NCI-H146 treated with DMSO at 0.1 percent for 48 hours (cell line): ENCODE results near the gene HOTAIR.

Source experiments
- DNase-seq: peaks from one replicate; lab custom pipeline; 2025; ENCODE audit not compliant: unreplicated experiment; lab: John Stamatoyannopoulos, UW

HOTAIR gene

DNA sequence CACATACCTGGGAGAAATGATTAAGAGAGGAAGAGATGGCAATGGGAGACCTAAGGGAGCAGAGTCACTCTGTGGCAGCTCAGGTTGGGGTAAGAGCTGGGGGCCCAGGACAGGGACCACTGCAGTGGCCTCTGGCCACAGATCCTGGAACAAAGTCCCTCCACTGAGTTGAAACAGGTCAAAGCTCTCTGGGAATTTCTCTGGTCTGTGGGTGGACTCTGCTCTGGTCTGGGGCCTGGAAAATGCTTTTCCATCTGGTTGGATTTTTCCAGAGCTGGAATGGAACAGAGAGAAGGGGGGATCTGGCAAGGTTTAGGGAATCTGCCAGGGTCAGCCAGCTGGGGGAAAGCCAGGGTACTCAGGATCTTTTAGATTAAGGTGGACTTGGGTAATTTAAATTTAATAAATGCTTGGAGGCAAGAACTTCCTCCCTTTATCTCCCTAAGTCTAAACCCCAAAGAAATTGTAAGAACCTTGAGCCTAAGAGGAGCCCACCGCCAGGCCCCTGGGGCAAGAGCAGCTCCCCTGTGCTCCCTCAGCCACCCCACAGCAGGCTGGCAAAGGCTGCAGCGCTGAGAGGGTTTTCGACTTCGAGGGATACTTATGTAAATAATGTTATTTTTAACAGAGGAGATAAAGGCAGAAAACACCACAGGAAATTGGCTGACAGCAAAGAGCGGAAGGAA is 13.9 kb upstream of the HOTAIR start:
- DNase-seq = no peak

DNA sequence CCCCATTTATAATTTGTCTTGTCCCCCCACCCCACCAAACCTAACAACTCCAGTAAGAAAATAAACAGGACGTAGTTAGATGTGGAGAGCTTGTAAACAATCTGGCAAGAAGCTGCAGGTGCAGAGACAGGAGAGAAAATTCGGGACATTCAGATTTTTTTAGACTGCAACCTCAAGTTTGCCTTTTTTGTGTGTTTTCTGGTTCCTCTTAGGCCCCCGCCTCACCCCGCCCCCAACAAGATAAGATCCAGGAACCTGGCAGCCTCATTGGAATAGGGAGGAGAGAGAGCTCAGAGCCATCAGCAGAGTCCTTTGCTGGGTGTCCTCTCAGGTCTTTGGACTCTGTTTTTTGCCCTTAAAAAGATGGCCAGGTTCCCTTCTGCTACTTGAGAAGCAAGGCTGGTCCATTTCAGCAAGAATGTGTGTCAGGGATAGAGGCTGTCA is 13.1 kb upstream of the HOTAIR start:
- no peak for DNase-seq

DNA sequence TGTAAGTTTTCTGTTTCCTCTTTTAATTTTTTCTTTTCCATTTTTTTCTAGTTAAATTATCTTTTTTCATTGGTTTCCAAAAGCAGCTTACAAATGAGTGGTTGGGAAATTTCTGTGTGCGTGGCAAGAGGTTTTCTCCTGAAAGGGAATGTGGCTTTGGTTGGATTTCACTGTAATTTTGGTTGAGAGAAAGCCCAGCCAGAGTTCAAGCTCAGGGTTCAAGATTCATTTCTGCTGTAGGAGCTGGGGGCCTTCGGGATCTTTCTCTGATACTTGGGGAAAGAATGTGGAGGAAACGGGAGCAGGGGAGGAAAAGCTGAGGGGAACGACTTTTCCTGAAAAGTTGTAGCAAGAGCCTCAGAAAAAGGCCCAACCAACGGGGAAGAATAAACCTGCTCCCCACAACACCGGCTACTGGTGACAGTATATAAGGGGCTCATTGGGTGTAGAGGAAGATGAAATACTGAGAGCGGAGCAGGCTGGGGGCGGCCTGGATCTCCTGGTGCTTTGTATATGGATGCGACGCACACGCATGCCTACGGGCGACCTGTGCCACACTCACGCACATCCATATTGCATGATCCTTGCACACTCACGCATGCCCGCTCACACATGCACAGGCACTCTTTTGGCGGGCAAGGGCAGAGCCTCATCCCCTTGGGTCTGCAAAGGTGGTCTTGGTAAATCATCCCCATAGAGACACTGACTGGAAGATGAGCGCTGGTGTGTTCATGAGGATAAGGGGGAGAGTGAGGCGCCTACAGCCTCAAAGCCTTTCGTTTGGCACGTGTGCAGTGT is 12.1 kb upstream of the HOTAIR start:
- no peak for DNase-seq

DNA sequence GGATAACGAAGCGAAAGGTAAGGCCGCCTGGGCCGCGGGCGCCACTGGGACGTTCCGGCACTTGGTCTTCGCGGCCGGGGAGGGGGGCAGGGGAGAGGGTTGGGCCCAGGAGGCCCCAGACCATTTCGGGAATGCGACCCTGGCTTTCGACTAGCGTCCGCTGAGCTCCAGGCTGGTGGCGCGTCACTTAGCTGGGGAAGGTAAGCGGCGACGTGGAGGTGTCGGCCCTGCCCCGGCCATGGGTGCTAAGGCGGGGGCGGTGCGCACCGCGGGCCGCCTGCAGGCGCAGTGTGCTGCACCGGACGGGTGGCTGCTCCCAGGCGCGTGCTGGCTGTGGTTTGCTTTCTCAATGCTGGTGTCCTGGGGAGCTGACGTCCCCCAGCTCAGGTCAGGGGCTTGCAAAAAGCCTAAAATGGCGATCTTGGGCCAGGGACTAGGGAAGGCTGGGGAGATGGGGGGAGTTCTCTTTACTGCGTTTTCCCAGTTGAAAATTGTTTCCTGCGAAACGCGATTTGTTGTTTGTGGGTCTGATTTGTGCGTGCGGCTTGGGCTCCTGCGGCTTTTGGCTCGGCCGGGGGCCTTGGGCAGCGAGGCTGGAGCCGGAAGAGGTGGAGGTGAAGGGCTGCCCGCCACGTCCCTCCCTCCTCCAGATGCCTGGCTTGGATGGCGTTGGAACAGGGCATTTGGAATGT is 11.4 kb upstream of the HOTAIR start:
- DNase-seq = no peak

DNA sequence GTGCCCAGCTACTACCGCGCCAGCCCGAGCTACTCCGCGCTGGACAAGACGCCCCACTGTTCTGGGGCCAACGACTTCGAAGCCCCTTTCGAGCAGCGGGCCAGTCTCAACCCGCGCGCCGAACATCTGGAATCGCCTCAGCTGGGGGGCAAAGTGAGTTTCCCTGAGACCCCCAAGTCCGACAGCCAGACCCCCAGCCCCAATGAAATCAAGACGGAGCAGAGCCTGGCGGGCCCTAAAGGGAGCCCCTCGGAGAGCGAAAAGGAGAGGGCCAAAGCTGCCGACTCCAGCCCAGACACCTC is 10.9 kb upstream of the HOTAIR start:
- DNase-seq = no peak

DNA sequence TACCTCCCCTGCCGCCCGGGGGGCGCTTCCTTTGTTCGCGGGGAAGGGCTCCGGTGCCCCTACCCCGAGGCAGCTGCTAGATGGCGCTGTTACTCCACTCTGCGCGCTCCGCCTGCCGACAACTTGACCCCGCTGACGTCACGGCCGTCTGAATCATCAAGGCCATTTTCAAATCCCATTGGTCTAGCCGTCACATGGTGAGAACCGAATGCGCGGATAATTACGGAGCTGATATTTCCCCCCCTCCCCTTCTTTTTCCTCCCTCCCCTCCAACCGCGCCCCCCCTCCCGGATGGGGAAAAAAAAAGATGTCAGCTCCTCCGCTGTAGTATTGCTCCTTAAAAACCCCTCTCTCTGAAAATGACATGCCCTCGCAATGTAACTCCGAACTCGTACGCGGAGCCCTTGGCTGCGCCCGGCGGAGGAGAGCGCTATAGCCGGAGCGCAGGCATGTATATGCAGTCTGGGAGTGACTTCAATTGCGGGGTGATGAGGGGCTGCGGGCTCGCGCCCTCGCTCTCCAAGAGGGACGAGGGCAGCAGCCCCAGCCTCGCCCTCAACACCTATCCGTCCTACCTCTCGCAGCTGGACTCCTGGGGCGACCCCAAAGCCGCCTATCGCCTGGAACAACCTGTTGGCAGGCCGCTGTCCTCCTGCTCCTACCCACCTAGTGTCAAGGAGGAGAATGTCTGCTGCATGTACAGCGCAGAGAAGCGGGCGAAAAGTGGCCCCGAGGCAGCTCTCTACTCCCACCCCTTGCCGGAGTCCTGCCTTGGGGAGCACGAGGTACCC is 10.3 kb upstream of the HOTAIR start, which contains the start of gene HOXC10:
TSS of gene HOXC10 (plus strand) at position 246 of the 791 bp plus-strand sequence. CDS start at position 360, 114 bp downstream.
- no peak for DNase-seq

DNA sequence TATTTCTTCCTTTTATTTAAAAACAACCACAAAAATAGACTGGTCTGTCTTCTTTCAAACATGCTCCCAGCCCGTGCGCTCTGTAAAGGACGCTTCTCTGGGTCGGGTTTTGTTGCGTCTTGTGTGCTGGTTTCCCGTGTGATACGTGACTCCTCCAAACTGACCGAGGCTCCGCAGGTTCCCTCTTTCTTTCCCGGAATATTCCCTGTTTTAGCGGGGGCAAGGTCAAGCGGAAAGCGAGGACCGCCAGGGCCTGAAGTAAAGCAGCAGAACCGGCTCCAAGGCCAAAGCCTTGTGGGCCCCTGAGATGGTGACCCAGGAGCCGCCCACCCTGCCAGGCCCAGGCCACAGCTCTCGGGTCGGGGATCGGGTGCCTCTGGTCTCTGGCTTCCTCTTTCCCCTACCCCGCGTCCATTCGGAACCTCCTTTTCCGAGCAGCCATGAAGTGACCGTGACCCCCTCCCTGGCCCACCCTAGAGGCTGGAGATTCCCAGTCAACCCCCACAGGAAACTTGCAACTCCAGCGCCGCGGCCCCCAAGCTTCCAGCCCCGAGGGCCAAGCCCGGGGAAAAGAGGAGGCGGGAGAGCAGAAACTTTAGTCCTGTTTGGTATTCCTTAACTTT is 9.3 kb upstream of the HOTAIR start:
- DNase-seq = no peak

DNA sequence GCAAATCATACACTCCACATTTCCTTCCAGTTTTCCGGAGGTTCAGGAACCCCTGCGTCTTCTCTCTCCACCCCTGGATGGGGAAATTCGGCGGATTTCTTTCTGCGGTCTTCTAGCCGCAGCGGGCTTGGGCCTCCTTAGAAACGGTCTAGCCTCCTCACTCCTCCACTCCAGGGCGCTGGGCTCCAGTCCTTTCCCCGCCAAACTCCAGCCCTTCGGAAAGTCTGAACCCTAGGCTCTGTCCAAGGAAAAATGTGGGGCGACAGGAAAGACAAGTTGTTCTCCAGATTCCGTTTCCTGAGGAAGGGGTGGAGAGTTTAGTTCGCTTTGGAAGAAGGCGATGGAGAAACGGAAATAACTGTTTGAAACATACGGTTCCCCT is 8.8 kb upstream of the HOTAIR start:
- no peak for DNase-seq

DNA sequence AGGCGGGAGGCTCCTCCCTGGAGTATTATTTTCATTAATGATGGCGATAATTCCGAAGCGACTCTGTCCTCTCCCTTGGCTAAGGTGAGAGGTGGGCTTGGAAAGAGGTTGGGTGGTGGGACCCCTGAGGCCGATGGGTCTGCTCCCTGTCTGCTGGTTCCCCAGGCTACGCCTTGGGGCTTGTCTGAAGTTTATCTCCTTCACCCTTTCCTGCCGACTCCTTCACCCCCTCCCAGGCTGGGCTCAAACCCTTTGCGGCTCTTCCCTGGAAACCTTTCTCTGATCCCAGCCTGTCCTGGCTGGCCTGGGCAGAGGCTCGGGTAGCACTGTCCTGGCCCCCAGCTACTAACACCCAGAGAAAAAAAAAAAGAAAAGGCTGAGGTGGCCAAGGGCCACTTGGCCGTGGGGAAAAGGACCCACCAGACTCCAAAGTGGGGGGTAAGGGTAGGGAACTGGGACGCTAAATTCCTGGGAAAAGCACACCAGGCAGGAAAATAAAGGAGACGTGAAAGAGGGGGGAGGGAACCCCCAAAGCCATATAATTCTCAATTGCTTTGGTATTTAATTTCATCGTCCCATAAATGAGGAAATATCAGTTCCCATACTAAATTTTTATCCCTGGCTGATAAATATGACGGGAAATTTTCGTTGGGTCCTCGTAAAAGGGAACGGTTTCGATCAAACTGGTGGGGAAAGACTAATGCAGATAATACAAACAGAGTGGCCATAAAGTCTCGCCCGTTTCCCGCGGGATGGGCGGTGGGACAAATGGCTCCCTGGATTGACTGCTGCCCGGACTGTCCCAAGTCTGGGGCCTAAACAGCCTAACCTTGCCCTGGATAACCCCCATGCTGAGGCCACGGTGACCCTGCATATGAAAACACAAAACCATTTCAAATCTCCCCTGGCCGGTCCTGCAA is 8.2 kb upstream of the HOTAIR start:
- DNase-seq = no peak

DNA sequence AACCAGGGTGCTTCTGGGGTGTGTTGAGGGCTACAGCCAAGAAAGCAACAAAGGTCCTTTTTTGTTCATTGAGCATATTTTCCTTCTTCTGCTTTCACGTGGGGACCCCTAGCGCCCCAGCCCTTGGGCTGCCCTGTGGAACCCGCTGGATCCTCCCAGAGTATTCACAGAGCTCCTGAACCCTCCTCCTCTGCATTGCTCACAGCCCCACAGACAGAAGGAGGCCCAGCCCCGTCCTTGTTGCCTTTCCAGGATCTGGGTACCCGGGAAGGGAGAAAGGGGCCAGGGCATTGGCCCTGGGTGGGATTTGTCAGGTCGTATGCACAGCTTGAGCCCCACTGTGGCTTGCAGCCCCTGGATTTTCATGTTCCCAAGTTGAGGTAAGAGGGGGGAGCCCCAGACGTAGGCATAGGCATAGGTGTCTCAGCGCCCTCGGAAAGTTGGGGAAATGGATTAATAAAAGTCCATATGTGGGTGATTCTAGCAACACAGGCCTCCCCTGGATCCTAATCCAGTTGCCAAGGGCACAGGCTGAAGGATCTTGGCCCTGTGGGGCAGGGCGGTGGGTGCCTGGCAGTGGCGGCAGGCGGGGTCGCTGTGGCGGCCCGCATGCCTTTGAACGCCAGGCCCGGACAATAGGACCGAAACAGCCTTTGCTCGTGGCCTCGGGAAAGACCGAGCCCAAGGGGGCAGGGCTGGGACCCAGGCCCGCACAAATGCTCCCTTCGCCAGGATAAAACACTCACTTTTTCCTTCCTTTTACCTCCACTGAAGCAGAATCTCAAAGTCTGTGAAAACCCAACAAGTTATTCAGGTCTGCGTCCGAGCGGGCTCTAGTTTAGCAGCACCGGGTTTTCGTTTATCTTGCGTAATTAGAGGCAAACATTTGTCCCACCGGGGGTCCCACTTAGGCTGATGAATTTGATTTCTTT is 7.1 kb upstream of the HOTAIR start:
- no peak for DNase-seq

DNA sequence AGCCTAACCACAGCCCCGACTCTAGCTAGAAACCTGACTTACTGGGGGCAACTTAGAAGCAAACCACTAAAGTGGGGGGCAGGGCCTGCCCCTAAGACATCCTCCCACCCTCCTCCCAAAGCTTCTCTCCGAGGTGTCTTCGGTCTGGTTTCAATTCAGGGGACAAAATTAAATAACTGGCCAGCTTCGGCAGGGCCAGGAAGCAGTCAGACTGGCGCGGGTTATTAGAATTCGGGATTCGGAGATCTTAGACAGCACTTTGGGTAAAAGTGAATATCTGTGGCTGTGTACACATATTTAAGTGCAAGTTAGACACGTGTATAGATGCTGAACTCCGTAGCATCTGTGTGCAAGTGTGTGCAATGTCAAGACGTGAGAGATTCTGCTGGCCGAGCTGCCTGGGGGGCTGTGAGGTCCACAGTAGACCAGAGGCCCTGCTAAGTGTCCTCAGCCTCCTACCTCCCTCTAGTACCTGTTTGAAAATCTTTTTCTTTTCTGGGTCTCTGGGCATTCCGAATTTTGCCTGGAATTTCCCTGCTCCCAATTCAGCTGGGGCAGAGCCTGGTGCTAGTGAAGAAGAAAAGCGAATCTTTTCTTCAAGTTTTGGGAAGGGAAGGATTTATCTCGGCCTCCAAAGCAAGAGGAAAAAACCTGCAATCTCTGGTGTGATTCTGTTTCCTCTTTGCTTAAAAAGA is 6.2 kb upstream of the HOTAIR start:
- DNase-seq = no peak

DNA sequence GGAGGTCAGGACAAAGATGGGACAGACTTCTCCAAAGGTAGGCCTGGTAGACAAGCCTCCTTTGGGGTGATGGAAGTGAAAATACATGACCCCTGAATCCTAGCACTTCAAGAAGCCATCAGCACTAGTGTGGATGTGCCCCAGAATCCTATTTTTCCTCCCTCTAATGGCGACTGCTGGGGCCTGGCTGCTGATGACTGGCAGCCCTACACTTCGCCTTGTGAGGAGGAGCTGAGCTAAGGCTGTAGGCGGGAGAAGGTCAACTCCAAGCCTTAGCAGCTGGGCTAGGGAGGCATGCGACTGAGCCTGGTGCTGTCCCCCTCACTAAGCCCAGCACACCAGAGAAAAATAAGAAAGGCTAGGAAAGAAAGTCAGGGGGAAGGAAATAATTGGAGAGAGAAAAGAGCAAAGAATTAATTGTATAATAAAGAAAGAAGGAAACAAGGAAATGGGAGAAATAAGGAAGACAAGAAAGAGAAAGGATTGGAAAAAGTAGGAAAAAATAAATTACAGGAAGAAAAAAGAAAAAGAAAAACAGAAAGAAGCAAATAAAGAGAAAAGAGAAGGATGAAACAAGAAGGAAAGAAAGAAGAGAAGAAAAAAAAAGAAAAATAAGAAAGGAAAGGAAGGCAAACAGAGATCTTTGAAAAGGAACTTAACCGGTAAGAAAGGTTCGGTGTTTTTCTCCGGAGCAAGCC is 5.5 kb upstream of the HOTAIR start:
- no peak for DNase-seq

DNA sequence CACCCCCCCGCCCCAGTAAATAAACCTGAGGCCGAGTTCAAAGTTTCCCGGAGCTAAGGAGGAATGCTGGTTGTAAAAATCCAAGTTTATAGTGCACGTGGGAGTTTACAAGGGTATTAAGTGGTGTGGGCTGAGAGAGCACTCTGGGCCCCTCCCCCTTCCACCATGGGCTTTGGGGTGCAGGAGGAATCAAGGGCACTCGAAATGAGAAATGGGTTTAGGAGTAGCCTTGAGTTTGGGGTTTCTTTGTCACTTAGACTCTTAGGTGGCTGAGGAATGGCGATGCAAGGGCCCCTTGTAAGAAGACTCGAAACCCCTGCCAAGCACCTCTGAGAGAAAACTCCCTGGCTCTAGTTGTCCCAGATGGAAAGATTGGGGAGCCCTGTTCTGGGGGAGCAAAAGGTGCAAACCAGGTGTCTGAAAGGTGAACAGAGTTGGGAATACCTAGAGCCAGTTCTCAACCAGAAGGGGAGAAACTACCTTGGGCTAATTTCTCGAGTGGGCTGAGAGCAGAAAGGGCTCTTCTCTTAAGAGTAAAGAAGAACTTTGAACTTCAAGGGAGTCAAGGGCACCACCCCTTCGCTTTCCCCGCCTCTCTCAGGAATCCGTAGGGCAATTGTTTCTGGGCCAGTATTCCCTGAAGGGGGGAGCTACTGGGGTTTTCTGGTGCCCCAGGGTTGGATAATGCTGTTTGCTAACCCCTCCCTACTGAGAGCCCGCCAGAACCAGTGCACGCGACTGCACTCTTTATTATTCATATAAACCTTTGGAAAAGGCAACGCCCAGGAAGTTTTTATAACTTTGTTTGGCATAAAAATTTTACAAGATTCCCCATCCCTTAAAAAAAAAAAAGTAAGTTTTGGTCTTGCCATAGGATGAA is 4.0 kb upstream of the HOTAIR start:
- no peak for DNase-seq

DNA sequence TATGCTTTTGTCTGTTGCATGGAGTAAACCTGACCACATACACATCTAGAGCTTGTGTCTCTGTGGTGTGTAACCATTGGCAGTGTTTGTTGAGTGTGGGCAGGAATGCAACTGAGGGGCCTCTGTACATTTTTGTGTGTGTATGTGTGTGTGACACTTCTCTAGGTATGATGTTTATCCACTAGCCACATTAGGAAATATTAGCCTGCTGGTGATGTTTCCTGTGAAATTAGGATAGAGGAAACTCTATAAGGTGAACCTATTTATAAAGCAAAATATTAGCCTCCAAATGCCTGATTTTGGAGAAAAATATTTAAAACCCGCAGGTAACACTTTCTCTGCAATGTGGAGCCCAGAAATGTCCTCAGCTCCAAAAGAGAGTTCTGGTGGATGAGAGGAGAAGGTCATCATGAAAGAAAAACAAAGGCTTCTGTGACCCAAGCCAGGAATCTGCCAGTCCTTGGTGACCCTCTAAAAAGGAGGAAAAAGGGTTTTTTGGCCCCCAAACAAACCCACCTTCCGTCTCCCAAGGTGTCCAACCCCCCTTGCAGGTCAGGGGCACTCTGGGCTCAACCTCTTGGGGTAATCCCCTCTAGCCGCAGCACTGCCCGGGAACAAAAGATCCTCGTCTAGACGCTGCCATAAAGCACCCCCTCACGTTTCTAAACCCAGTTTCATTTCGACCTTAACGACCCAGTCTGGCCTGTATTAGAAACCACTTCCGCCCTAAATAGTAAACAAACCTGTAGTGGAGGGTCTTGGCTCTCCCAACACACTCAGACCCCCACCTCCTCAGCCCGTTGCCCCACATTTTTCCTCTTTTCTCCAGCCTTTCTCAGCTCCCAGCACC is 3.1 kb upstream of the HOTAIR start:
- DNase-seq = no peak

DNA sequence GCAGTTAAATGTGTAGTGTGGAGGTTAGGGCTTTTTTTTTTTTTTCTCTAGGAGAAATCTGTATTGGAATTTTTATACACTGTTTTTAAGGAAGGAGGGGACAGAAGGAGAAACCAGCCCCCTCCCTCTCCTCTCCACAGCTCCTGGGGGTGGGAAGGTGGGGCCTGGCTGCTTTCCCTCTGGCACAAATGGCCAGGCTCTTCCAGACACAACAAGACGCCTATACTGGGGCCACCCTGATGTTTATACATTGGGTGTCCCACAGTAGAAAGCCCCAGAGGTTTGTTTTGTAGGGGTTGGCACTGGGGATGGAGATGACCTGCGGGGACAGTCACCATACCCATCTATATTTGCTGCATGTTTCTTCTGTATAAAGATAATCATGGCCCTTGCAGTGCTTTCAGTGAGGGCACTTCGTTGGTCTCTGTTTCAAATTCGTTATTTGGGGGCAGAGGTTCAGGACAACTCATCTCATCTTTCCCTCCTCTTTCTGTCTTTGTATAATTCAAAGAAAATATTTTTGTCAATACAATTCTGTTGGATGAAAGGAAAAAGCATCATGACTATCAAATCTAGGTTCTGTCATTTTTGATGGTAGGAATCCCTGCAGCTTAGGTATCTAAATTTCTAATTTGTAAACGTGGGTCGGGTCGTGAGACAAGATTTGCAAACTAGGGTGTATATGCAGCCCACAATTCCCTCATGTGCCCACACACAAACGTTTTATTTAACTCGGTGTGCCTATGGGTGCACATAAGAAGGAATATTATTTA is 2.3 kb upstream of the HOTAIR start:
- DNase-seq = no peak
